ENCODE results near the gene SELENOM.

- TF ChIP-seq RAD21 (conservative IDR thresholded peaks at IDR 0.05) (no peak), CTCF (IDR thresholded peaks at IDR 0.05; ENCODE audit: poor library complexity, severe bottlenecking) (no peak), REST (IDR thresholded peaks at IDR 0.05; ENCODE audit: borderline replicate concordance) (no peak), EP300 (conservative IDR thresholded peaks at IDR 0.05; ENCODE audit: poor library complexity, severe bottlenecking) (no peak), EZH2 (IDR thresholded peaks at IDR 0.05; ENCODE audit: borderline replicate concordance, insufficient read depth, low read length, poor library complexity, severe bottlenecking) (no peak), POLR2AphosphoS5 (IDR thresholded peaks at IDR 0.05) (no peak), MXI1 (conservative IDR thresholded peaks at IDR 0.05; ENCODE audit: poor library complexity, severe bottlenecking) (no peak)
Observed at GRCh38 chr22:31133911-31134310, 26.5 kb upstream of the SELENOM start.

All from neural cell (in vitro differentiated cells).